ENCODE data around the gene ITGA6. TPM values are rescaled to one million over a fixed set of nuclear protein-coding genes. Genes with fewer than 3 reads are reported as not detected.

Gene ITGA6
- 37.1 to 48.4 TPM (median 43.9 TPM) in 5 replicates for total RNA-seq (2022; extraction: Qiagen RNA extraction; ENCODE audit: low read depth)

GRCh38 chr2:172427256-172427989, at the start of gene ITGA6:
TSS of gene ITGA6 (plus strand) at chr2:172427586.

Other genes with a start within 250 kb of the ITGA6 start
- gene PDK1, start 128.5 kb downstream of the ITGA6 start, total RNA-seq (2022; extraction: Qiagen RNA extraction; ENCODE audit: low read depth), result 2.0 to 4.8 TPM (median 3.6 TPM) in 5 replicates